ENCODE results near the gene KLHL25.

DNA sequence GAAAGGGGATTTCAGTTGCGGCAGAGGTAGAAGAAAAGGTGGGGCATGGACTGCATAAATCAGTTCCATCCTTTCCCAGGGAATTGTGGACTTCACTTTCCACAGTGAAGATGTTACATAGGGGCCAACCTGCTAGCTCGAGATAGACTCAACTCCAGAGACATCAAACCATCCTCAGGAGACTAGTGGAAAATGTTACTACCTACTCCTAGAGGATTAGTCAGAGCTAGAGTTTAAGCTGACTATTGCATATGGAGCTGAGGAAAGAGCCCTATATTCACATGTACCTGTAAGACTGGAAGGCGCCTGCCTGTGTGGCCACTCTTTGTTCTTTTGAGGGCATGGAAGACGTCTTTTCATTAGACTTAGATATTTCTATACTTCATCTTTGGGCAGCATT is 69.2 kb downstream of the KLHL25 start:
- TF ChIP-seq, protein P1, sequence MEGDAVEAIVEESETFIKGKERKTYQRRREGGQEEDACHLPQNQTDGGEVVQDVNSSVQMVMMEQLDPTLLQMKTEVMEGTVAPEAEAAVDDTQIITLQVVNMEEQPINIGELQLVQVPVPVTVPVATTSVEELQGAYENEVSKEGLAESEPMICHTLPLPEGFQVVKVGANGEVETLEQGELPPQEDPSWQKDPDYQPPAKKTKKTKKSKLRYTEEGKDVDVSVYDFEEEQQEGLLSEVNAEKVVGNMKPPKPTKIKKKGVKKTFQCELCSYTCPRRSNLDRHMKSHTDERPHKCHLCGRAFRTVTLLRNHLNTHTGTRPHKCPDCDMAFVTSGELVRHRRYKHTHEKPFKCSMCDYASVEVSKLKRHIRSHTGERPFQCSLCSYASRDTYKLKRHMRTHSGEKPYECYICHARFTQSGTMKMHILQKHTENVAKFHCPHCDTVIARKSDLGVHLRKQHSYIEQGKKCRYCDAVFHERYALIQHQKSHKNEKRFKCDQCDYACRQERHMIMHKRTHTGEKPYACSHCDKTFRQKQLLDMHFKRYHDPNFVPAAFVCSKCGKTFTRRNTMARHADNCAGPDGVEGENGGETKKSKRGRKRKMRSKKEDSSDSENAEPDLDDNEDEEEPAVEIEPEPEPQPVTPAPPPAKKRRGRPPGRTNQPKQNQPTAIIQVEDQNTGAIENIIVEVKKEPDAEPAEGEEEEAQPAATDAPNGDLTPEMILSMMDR (IDR thresholded peaks at IDR 0.05), result no peak
- TF ChIP-seq POLR2A (IDR thresholded peaks at IDR 0.05), result no peak

All from esophagus squamous epithelium (tissue), 4 donors.